Panc1 (cell line): ENCODE results near the gene TCEA3.

Experiments used
- CTCF ChIP-seq: fragments of 450-650 bp; IDR thresholded peaks from 2 replicates; pipeline ENCODE4 v1.5.1; 2017; ENCODE audit warnings: mild to moderate bottlenecking
- POLR2AphosphoS5 ChIP-seq: IDR thresholded peaks from 2 replicates; pipeline ENCODE4 v1.6.1; 2012; ENCODE audit warnings: mild to moderate bottlenecking, low read depth, low read length, moderate library complexity
- REST ChIP-seq, 2 experiments: IDR thresholded peaks; 2 replicates each; pipeline ENCODE4 v1.6.1; 2011 to 2012; ENCODE audit warnings: low read depth in 2 of 2, control low read depth in 1 of 2, low read length in 1 of 2, mild to moderate bottlenecking in 1 of 2, moderate library complexity in 1 of 2; ENCODE audit not compliant: insufficient read depth in 1 of 2
- TCF7L2 ChIP-seq: IDR thresholded peaks from 2 replicates; pipeline ENCODE4 v1.6.1; 2011; ENCODE audit warnings: mild to moderate bottlenecking, low read depth, low read length, inconsistent platforms

- TF ChIP-seq POLR2AphosphoS5: no peak
- TF ChIP-seq CTCF: no peak
- TF ChIP-seq REST (IDR thresholded peaks at IDR 0.05; ENCODE audit: insufficient read depth in 1 of 2, low read depth in 2 of 2, low read length in 1 of 2): no peak
- no peak for TF ChIP-seq TCF7L2
These were observed 92.8 kb downstream of the TCEA3 start for GRCh38 chr1:23331713-23332112.
